GM12878 (cell line): ENCODE data around the gene NEO1. TPM values are rescaled to one million over a fixed set of nuclear protein-coding genes. Genes with fewer than 3 reads are reported as not detected.

Source experiments
- ATAC-seq: fragments of 200-7000 bp; cut with Tn5 transposase; 3 replicates; pipeline ENCODE4 v1.9.1; 2020; ENCODE audit warnings: mild to moderate bottlenecking, moderate library complexity
- BruUV-seq: library from RNA; stranded (reverse); fragments of 400-500 nt; replicated peaks from 2 replicates; lab custom pipeline; 2021; lab: Mats Ljungman, UMichigan
- CTCF ChIA-PET: fragments of 300-600 bp; sonication (Branson Sonifier 250); formaldehyde crosslinking; extraction: SDS; loops from one replicate; lab custom pipeline; 2021; ENCODE audit warnings: inconsistent platforms; lab: Yijun Ruan, JAX
- POLR2A ChIA-PET: fragments of 350-600 bp; formaldehyde crosslinking; extraction: SDS; loops from one replicate; lab custom pipeline; 2021; ENCODE audit warnings: inconsistent platforms; lab: Charles Lee
- RAD21 ChIA-PET: fragments of 300-600 bp; sonication (Branson Sonifier 250); formaldehyde crosslinking; loops from one replicate; lab custom pipeline; 2023; ENCODE audit warnings: antibody characterized with exemption; ENCODE audit not compliant: unreplicated experiment; lab: Charles Lee
- SMC1A ChIA-PET: fragments of 300-600 bp; sonication (Branson Sonifier 250); formaldehyde crosslinking; loops from one replicate; lab custom pipeline; 2023; ENCODE audit not compliant: unreplicated experiment, uncharacterized antibody; lab: Charles Lee
- DNase-seq: peaks from one replicate; pipeline ENCODE4 v3.0.0-alpha.2; 2011; ENCODE audit warnings: low read depth, low spot score
- FAIRE-seq: peaks from 3 replicates; lab custom pipeline; 2011; peaks lifted over from hg19 to GRCh38; lab: Jason Lieb, UNC
- H2AFZ ChIP-seq: 2 replicates; pipeline ENCODE4 v1.6.0; 2011; ENCODE audit warnings: low read depth, low read length, control low read depth; ENCODE audit not compliant: control insufficient read depth
- H3K27ac ChIP-seq: 2 replicates; pipeline ENCODE4 v1.5.1; 2011; ENCODE audit warnings: control low read depth; ENCODE audit not compliant: control insufficient read depth, insufficient read depth
- H3K27me3 ChIP-seq, 2 experiments: replicated peaks in 1 of 2; 2 replicates each; pipeline versions ENCODE4 v1.6.0 to v1.6.1; 2011; ENCODE audit warnings: low read length in 1 of 2; ENCODE audit not compliant: control insufficient read depth in 2 of 2, insufficient read depth in 2 of 2
- H3K36me3 ChIP-seq, 2 experiments: 2 replicates each; pipeline ENCODE4 v1.5.1; 2011; ENCODE audit warnings: low read length in 1 of 2; ENCODE audit not compliant: control insufficient read depth in 2 of 2, insufficient read depth in 2 of 2
- H3K4me1 ChIP-seq: 2 replicates; pipeline ENCODE4 v1.6.1; 2011; ENCODE audit warnings: mild to moderate bottlenecking, low read length, moderate library complexity, mixed read lengths; ENCODE audit not compliant: control insufficient read depth, insufficient read depth
- H3K4me2 ChIP-seq: 2 replicates; pipeline ENCODE4 v1.6.0; 2011; ENCODE audit warnings: control low read depth; ENCODE audit not compliant: control insufficient read depth, insufficient read depth
- H3K4me3 ChIP-seq: fragments of 200-600 bp; sonication (generic); 2 replicates; pipeline ENCODE4 v1.5.1; 2016
- H3K79me2 ChIP-seq: 2 replicates; pipeline ENCODE4 v1.6.0; 2011; ENCODE audit warnings: low read length; ENCODE audit not compliant: control insufficient read depth, insufficient read depth
- H3K9ac ChIP-seq: 2 replicates; pipeline ENCODE4 v1.8.0; 2011; ENCODE audit warnings: low read length, control low read depth, mixed read lengths; ENCODE audit not compliant: control insufficient read depth, insufficient read depth
- H3K9me3 ChIP-seq: replicated peaks from 3 replicates; pipeline ENCODE4 v1.5.1; 2011; ENCODE audit warnings: mild to moderate bottlenecking, low read length; ENCODE audit not compliant: control insufficient read depth, insufficient read depth
- H4K20me1 ChIP-seq: 2 replicates; pipeline ENCODE4 v1.6.0; 2011; ENCODE audit not compliant: control insufficient read depth, insufficient read depth
- ATF7 ChIP-seq: fragments of 450-650 bp; IDR thresholded peaks from 2 replicates; pipeline ENCODE4 v1.6.1; 2016; ENCODE audit warnings: low read depth, mild to moderate bottlenecking
- BHLHE40 ChIP-seq, 2 experiments: fragments of 450-650 bp in 1 of 2; IDR thresholded peaks; 2 replicates each; pipeline ENCODE4 v1.6.1; 2011 to 2017; ENCODE audit warnings: low read depth in 2 of 2, borderline replicate concordance in 1 of 2, improper control_type of control experiment in 1 of 2, low read length in 1 of 2, mild to moderate bottlenecking in 1 of 2
- CBX5 ChIP-seq: sonication (generic); IDR thresholded peaks from 2 replicates; pipeline ENCODE4 v1.6.1; 2016; ENCODE audit warnings: low read depth, moderate library complexity, mild to moderate bottlenecking, inconsistent platforms
- FOXK2 ChIP-seq: fragments of 450-650 bp; IDR thresholded peaks from 2 replicates; pipeline ENCODE4 v1.6.1; 2017; ENCODE audit warnings: mild to moderate bottlenecking, moderate library complexity
- IKZF1 ChIP-seq: fragments of 450-650 bp; conservative IDR thresholded peaks from 2 replicates; pipeline ENCODE4 v1.6.1; 2017; ENCODE audit warnings: antibody characterized with exemption, mild to moderate bottlenecking
- MTA2 ChIP-seq: fragments of 450-650 bp; IDR thresholded peaks from 2 replicates; pipeline ENCODE4 v1.6.1; 2016; ENCODE audit warnings: low read depth, mild to moderate bottlenecking, moderate library complexity
- NFYA ChIP-seq: IDR thresholded peaks from 2 replicates; pipeline ENCODE4 v1.6.1; 2011; ENCODE audit warnings: low read depth, mild to moderate bottlenecking, low read length, improper control_type of control experiment, borderline replicate concordance
- RAD51 ChIP-seq: fragments of 450-650 bp; IDR thresholded peaks from 2 replicates; pipeline ENCODE4 v1.6.1; 2016; ENCODE audit warnings: moderate library complexity, mild to moderate bottlenecking, inconsistent platforms
- RBBP5 ChIP-seq: fragments of 200-600 bp; sonication (generic); conservative IDR thresholded peaks from 2 replicates; pipeline ENCODE4 v1.6.1; 2016
- RFX5 ChIP-seq: IDR thresholded peaks from 2 replicates; pipeline ENCODE4 v1.6.1; 2011; ENCODE audit warnings: low read depth, low read length, improper control_type of control experiment
- TAF1 ChIP-seq: IDR thresholded peaks from 2 replicates; pipeline ENCODE4 v1.6.1; 2011; ENCODE audit warnings: mild to moderate bottlenecking, low read depth, low read length, borderline replicate concordance
- ZBTB11 ChIP-seq: fragments of 450-650 bp; formaldehyde crosslinking; IDR thresholded peaks from 2 replicates; pipeline ENCODE4 v1.5.0; 2022; ENCODE audit warnings: mild to moderate bottlenecking, missing genetic modification characterization
- ZNF24 ChIP-seq: fragments of 450-650 bp; IDR thresholded peaks from 2 replicates; pipeline ENCODE4 v1.6.1; 2017; ENCODE audit warnings: antibody characterized with exemption, mild to moderate bottlenecking
- ZNF274 ChIP-seq: IDR thresholded peaks from one replicate; pipeline ENCODE4 v1.8.0; 2011; ENCODE audit not compliant: insufficient read length, insufficient read depth
- in situ Hi-C: fragments of 300-500 bp; cut with MboI; formaldehyde crosslinking; loops from 9 replicates; pipeline ENCODE4 v1.14.3; 2018; ENCODE audit warnings: mixed read lengths
- intact Hi-C: fragments of 100-400 bp; cut with micrococcal nuclease; formaldehyde crosslinking; loops from one replicate; pipeline ENCODE4 v1.14.2; 2022; ENCODE audit not compliant: unreplicated experiment
- polyA plus RNA-seq, 11 experiments: library from polyadenylated mRNA; depleted of rRNA in 4 of 11; unstranded in 6 of 11; stranded (reverse) in 5 of 11; fragments of >200 nt; fragmentation: Nextera tagmentation in 4 of 11; fragmentation: Illumina TruSeq in 1 of 11; extraction: Ambion mirVana in 4 of 11; extraction: Trizol in 1 of 11; gene quantifications; 1 replicate in 1 of 11; 2 replicates in 10 of 11; pipeline versions ENCODE4 v1.2.1 to v1.2.3, GENCODE V29; 2011 to 2016; ENCODE audit warnings: inconsistent platforms in 2 of 11, missing spikeins in 2 of 11, low read depth in 1 of 11
- total RNA-seq, 4 experiments: library from RNA; depleted of rRNA in 3 of 4; stranded (reverse); fragments of >200 nt in 3 of 4; fragmentation: Illumina TruSeq in 1 of 4; extraction: Trizol in 1 of 4; gene quantifications; 2 replicates each; pipeline versions ENCODE4 v1.2.1 to v1.2.3, GENCODE V29; 2013 to 2021

NEO1 gene
- total and polyA plus RNA-seq, 10 of the 15 experiments (the other 5 are each of a cell fraction or from before 2014, with no cell fraction given) = 0.03 to 2.0 (median 0.32) TPM

GRCh38 chr15:73146419-73146818 is 94.2 kb downstream of the NEO1 start:
- H3K4me1 ChIP-seq = peaks cover 3% of the 10 kb centered on the region; the same call in 1 of the 2 replicates
- no peak overlapping the region for H2AFZ ChIP-seq
- intact Hi-C loops (no loop called here), in situ Hi-C loops (no loop called here)
- FAIRE-seq (no peak), ATAC-seq (no peak), DNase-seq (no peak)
- H3K4me3 ChIP-seq = no peak overlapping the region
- no peaks in the 10 kb centered on the region for H4K20me1 ChIP-seq
- H3K27me3 ChIP-seq = no peaks in the 10 kb centered on the region
- ChIA-PET SMC1A (interaction anchor here (1.0 kb wide), 1 partner anchor 51 kb away, joined by 3 read pairs; no protein-coding TSS in a partner anchor), RAD21 (no interaction called here), CTCF (no interaction called here), POLR2A (no interaction called here)
- no peaks in the 10 kb centered on the region for H3K79me2 ChIP-seq
- no peak overlapping the region for H3K9ac ChIP-seq
- no peak for TF ChIP-seq NFYA
- no peak for TF ChIP-seq CBX5
- TF ChIP-seq RAD51 = no peak
- TF ChIP-seq ZBTB11 (CRISPR knock-in tag) = no peak
- TF ChIP-seq RFX5 = no peak
- no peak for TF ChIP-seq BHLHE40 (IDR thresholded peaks at IDR 0.05; ENCODE audit: borderline replicate concordance in 1 of 2, low read depth in 2 of 2, low read length in 1 of 2)
- TF ChIP-seq MTA2 = no peak
- no peak for TF ChIP-seq TAF1
- TF ChIP-seq FOXK2 = no peak
- no peak for TF ChIP-seq ZNF274
- no peak for TF ChIP-seq RBBP5
- TF ChIP-seq ATF7 = no peak
- no peak for TF ChIP-seq ZNF24
- no peak for TF ChIP-seq IKZF1
- no peaks in the 10 kb centered on the region; the same call in 2 of the 3 replicates for H3K9me3 ChIP-seq
- H3K36me3 ChIP-seq = no peaks in the 10 kb centered on the region
- H3K27ac ChIP-seq = no peak overlapping the region
- no TSS peak for BruUV-seq
- no peak overlapping the region for H3K4me2 ChIP-seq
